ENCODE results near the gene S100A8.
A peak's percentile ranks its signal among the peaks of the same experiment; 100 is the strongest.
"Not testable (repeated sequence)": the region's sequence is repeated elsewhere in the genome, so short reads cannot be mapped to it uniquely, and the experiment has no call there.

S100A8 gene

GRCh38 chr1:153390938-153391710, at the start of gene S100A8:
S100A8 (minus strand) TSS chr1:153391073; CDS start chr1:153390535, 538 bp downstream.
- no peak for DNase-seq (ENCODE audit: low read depth)

DNA sequence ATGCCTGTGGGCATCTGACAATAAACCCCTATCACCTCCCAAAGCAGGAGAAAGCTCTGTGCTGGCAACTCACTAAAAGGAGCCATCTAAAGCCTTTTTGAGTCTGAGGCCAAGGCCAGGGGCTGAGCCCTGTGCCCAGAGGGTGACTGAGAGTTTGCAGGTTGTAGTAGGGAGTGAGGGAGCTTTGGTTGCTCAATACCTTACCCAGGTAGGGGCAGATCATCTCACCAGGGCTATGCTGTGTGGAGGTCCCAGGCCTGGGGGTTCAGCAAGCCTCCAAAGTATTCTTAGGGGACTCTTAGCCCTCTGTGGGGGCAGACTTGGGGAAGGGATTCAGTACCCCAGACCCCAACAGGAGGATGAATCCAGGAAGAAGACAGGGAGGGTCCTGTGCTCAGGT, 48.4 kb upstream of the S100A8 start:
- no peak for DNase-seq (ENCODE audit: low read depth)

- DNase-seq (ENCODE audit: low read depth), result no peak
Measured at GRCh38 chr1:153438599-153438998, 47.7 kb upstream of the S100A8 start.

DNA sequence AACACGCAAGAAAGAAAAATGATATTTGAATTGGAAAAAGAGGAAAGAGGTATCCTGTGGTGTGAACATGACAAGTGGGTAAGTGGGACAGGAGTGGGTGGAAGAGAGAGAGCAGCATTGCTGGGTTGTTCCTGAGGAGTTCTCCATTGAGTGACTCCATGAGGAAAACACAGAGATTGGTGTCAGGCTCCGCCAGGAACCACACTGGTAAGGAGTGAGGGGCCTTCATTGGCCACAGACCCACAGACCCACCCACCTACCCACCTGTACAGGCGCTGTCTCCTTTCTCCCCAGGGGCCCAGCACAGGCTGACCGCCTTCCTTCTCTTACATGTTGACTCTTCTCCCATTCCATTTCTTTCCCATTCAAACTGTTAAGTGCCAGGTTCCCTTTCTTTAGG, 46.4 kb upstream of the S100A8 start:
- no peak for DNase-seq (ENCODE audit: low read depth)

DNA sequence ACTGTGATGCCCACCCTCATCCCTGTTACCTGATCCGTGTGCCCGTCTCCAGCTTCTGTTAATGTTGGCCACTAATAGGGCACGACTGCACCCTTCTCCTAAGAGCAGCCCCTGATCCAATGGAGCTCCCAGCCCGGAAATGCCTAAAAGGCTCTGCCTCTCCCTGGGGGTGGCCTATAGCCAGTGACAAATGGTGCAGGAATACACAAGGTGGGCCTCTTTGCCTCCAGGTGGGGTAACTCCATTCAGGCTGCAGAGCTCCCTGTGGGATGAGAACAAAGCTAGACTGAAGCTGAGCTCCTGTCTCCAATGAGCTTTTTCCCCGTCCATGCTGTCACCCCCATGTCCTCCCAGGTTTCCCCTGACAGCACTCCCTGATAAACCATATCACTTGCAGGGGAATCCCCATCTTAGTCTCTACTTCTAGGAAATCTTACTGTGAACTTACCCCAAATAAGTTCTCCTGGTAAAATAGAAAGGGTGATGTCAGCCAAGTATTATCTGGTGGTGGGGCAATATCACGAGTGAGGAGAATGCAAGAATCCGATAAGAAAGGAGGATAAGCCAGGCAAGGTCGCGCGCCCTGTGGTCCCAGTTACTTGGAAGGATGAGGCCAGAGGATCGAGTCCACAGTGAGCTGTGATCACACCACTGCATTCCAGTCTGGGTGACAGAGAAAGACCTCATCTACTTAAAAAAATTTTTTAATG, 44.0 kb upstream of the S100A8 start:
- DNase-seq (ENCODE audit: low read depth), result no peak

DNA sequence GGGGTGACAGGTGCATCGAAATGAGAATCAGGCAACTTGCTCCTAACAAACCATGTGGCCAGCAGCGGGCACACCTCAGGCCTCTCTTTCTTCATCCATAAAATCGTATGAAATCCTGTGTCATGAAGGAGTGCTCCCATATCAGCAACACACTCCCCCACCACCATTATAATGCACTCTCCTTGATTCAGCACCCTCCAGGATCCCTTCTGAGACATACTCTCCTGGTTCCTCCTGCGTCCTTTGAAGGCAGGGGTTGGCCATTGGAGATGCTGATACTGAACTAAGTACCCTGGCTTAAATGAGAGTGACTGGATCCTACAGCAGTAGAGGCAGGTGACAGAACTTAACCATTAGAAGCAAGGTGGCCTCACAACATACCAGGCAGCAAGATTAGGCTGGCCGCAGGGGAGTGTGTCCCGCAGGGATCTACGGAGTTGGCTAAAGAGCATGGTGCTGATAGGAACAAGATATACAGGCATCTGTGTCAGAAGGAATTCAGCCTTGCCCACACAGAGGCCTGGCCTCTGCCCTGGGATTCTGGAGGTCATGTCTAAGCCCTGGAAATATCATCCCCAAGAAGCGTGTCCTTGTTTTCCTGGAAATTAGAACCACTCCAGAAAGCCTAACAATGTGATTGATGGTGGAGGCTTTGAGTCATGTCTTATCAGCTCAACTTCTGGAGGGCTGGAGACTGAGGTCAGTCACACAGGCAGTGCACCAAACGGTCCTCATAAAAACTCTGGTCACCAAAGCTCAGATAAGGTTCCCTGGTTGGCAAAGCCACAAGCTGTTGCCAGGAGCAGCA, 42.2 kb upstream of the S100A8 start:
- DNase-seq (ENCODE audit: low read depth), result no peak

GRCh38 chr1:153431928-153432327, 41.1 kb upstream of the S100A8 start:
- DNase-seq (ENCODE audit: low read depth), result no peak

- no peak for DNase-seq (ENCODE audit: low read depth)
Measured at GRCh38 chr1:153431427-153431826, 40.6 kb upstream of the S100A8 start.

GRCh38 chr1:153431002-153431401, 40.1 kb upstream of the S100A8 start:
- DNase-seq (ENCODE audit: low read depth), result no peak

- DNase-seq (ENCODE audit: low read depth), result no peak
Measured at GRCh38 chr1:153430561-153430960, 39.7 kb upstream of the S100A8 start.

GRCh38 chr1:153430166-153430553, 39.3 kb upstream of the S100A8 start:
- DNase-seq (ENCODE audit: low read depth), result no peak

GRCh38 chr1:153429266-153430165, 38.6 kb upstream of the S100A8 start:
- no peak for DNase-seq (ENCODE audit: low read depth)

- no peak for DNase-seq (ENCODE audit: low read depth)
Measured at GRCh38 chr1:153428791-153429190, 37.9 kb upstream of the S100A8 start.

- DNase-seq (ENCODE audit: low read depth), result no peak
Measured at GRCh38 chr1:153428073-153428638, 37.3 kb upstream of the S100A8 start.

DNA sequence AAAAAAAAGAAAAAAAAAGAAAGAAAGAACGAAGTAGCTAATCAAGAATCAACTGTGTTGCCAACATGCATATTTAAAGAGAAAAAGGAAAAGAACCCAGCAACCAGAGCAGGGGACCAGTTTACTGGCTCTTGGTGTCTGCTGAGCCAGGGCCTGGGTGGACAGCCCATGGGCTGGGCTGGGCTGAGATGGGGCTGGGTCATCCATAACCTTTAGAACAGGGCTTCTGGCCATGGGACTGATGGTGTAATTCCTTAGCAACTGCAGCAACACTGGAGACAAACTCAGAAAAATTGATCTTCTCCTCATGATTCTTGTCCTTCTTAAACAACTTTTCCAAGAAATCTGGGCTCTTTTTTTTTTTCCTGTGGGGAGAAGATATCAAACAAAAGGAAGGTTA, 35.9 kb upstream of the S100A8 start:
- DNase-seq (ENCODE audit: low read depth), result no peak

DNA sequence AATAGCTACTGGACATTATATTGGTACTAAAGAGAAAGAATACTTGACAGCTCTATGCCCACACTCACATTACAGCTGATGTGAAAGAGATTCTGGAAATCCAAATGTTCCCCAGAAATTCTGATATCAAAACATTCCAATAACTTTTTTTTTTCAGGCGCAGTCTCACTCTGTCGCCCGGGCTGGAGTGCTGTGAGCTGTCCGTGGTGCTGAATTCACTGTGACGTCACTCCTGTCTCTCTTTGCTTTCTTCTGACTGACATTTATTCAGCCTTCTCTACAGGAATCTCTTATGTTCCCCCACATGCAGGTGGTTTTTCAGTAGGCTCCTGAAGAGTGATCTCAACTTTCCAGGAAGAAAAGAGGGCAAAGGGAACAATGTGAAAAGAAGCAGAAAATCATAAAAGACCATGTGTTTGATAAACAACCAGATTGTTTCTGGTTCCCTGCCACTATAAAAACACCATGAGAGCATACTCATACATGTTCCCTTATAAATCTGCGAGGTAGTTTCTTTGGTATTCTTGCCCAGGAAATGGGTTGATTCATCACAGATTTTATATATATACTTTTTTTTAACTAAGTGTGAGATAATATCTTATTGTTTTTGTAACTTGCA, 31.7 kb upstream of the S100A8 start:
- DNase-seq (ENCODE audit: low read depth), result peak; percentile 18

DNA sequence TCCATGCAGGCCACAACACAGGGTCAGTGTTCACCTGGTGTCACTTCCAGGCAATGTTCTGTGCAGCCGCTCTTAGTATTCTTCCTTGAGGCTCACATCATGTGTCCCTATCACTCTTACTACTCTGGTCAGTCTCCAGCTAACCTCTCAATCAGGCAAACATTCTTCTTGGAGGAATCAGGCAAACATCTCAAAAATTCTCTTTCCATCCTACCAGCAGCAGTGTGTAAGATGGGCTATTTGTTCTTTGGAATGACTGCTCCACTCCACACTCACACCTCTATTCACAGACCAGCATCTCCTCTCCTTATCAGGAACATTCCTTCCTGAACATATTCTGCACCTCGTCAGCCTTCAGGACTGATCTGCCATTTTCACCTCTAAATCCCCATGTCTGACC, 29.4 kb upstream of the S100A8 start:
- DNase-seq (ENCODE audit: low read depth), result no peak

GRCh38 chr1:153419436-153419793, 28.5 kb upstream of the S100A8 start:
- not testable (repeated sequence) for DNase-seq (ENCODE audit: low read depth)

GRCh38 chr1:153418758-153419435, 28.0 kb upstream of the S100A8 start:
- DNase-seq (ENCODE audit: low read depth), result not testable (repeated sequence)

- DNase-seq (ENCODE audit: low read depth), result no peak
Measured at GRCh38 chr1:153417136-153417888, 26.4 kb upstream of the S100A8 start.
